Measurements from ENCODE around the gene BCORL1. TPM values are rescaled to one million over a fixed set of nuclear protein-coding genes. Genes with fewer than 3 reads are reported as not detected.

The BCORL1 gene
- total RNA-seq, 1 donor from 2014 or later: 6.1 TPM

- Histone ChIP-seq H3K36me3 (peaks cover 0 to 11% of the 10 kb centered on the region in 2 donors), H3K27ac (no peak overlapping the region), H3K4me1 (no peaks in the 10 kb centered on the region), H3K9me3 (no peaks in the 10 kb centered on the region), H3K4me3 (no peak overlapping the region), H3K27me3 (no peaks in the 10 kb centered on the region)
- TF ChIP-seq POLR2A (IDR thresholded peaks at IDR 0.05): no peak
- TF ChIP-seq CTCF (IDR thresholded peaks at IDR 0.05): no peak
- no peak for TF ChIP-seq POLR2AphosphoS5 (IDR thresholded peaks at IDR 0.05; ENCODE audit: insufficient read depth in 1 of 2, low read depth in 1 of 2)
- intact Hi-C loops (cut with DNase I): no loop called here
- no peak for DNase-seq (ENCODE audit: extremely low spot score in 2 of 2)
These were observed 42.8 kb downstream of the BCORL1 start for GRCh38 chrX:130025256-130025655.

GRCh38 chrX:130027569-130027968 lies 45.1 kb downstream of the BCORL1 start:
- H3K36me3 ChIP-seq: no peaks in the 10 kb centered on the region
- intact Hi-C loops (cut with DNase I): no loop called here
- H3K9me3 ChIP-seq: no peaks in the 10 kb centered on the region
- H3K27ac ChIP-seq: no peak overlapping the region
- H3K4me1 ChIP-seq: no peaks in the 10 kb centered on the region
- TF ChIP-seq POLR2A (IDR thresholded peaks at IDR 0.05): no peak
- TF ChIP-seq POLR2AphosphoS5 (IDR thresholded peaks at IDR 0.05; ENCODE audit: insufficient read depth in 1 of 2, low read depth in 1 of 2): no peak
- TF ChIP-seq CTCF (IDR thresholded peaks at IDR 0.05): no peak
- no peaks in the 10 kb centered on the region for H3K27me3 ChIP-seq
- no peak overlapping the region for H3K4me3 ChIP-seq
- no peak for DNase-seq (ENCODE audit: extremely low spot score in 2 of 2)

GRCh38 chrX:130028196-130028595 lies 45.8 kb downstream of the BCORL1 start:
- Histone ChIP-seq H3K4me1 (no peaks in the 10 kb centered on the region), H3K27me3 (no peaks in the 10 kb centered on the region), H3K9me3 (no peaks in the 10 kb centered on the region), H3K36me3 (no peaks in the 10 kb centered on the region), H3K4me3 (no peak overlapping the region), H3K27ac (no peak overlapping the region)
- intact Hi-C loops (cut with DNase I): no loop called here
- DNase-seq (ENCODE audit: extremely low spot score in 2 of 2): no peak
- TF ChIP-seq POLR2A (IDR thresholded peaks at IDR 0.05): no peak
- peak in 2 of 3 experiments; percentile 17 to 43 for TF ChIP-seq CTCF (IDR thresholded peaks at IDR 0.05)
- TF ChIP-seq POLR2AphosphoS5 (IDR thresholded peaks at IDR 0.05; ENCODE audit: insufficient read depth in 1 of 2, low read depth in 1 of 2): no peak

GRCh38 chrX:130030826-130031225 lies 48.4 kb downstream of the BCORL1 start:
- H3K27ac ChIP-seq: no peak overlapping the region
- no peak overlapping the region for H3K4me3 ChIP-seq
- intact Hi-C loops (cut with DNase I): no loop called here
- H3K36me3 ChIP-seq: peaks cover 0 to 4% of the 10 kb centered on the region in 2 donors
- TF ChIP-seq CTCF (IDR thresholded peaks at IDR 0.05) (no peak), POLR2A (IDR thresholded peaks at IDR 0.05) (no peak), POLR2AphosphoS5 (IDR thresholded peaks at IDR 0.05; ENCODE audit: insufficient read depth in 1 of 2, low read depth in 1 of 2) (no peak)
- H3K9me3 ChIP-seq: no peaks in the 10 kb centered on the region
- DNase-seq (ENCODE audit: extremely low spot score in 2 of 2): no peak
- H3K27me3 ChIP-seq: no peaks in the 10 kb centered on the region
- H3K4me1 ChIP-seq: no peaks in the 10 kb centered on the region

- Histone ChIP-seq H3K36me3 (peaks cover 0 to 10% of the 10 kb centered on the region in 2 donors), H3K4me3 (no peak overlapping the region), H3K9me3 (no peaks in the 10 kb centered on the region), H3K4me1 (no peaks in the 10 kb centered on the region), H3K27me3 (no peaks in the 10 kb centered on the region), H3K27ac (no peak overlapping the region)
- intact Hi-C loops (cut with DNase I): no loop called here
- DNase-seq (ENCODE audit: extremely low spot score in 2 of 2): no peak
- TF ChIP-seq POLR2AphosphoS5 (IDR thresholded peaks at IDR 0.05; ENCODE audit: insufficient read depth in 1 of 2, low read depth in 1 of 2) (no peak), CTCF (IDR thresholded peaks at IDR 0.05) (no peak), POLR2A (IDR thresholded peaks at IDR 0.05) (no peak)
These were observed 50.1 kb downstream of the BCORL1 start for GRCh38 chrX:130032552-130032951.

All from vagina (tissue), 2 donors.